Forelimb muscle (tissue), 1 donor: ENCODE measurements around the gene PCDHGB5. TPM values are rescaled to one million over a fixed set of nuclear protein-coding genes. Genes with fewer than 3 reads are reported as not detected.
"Not testable (repeated sequence)": the region's sequence is repeated elsewhere in the genome, so short reads cannot be mapped to it uniquely, and the experiment has no call there.

Source experiments
- DNase-seq: peaks from one replicate; pipeline ENCODE4 v3.0.0-alpha.2; 2013; ENCODE audit warnings: low read depth
- polyA plus RNA-seq: library from polyadenylated mRNA; unstranded; fragments of 120-200 nt; gene quantifications from one replicate; pipeline ENCODE4 v1.2.1, GENCODE V29; 2013; ENCODE audit not compliant: insufficient read length

The PCDHGB5 gene
- polyA plus RNA-seq, 1 donor: 3.1 TPM

DNA sequence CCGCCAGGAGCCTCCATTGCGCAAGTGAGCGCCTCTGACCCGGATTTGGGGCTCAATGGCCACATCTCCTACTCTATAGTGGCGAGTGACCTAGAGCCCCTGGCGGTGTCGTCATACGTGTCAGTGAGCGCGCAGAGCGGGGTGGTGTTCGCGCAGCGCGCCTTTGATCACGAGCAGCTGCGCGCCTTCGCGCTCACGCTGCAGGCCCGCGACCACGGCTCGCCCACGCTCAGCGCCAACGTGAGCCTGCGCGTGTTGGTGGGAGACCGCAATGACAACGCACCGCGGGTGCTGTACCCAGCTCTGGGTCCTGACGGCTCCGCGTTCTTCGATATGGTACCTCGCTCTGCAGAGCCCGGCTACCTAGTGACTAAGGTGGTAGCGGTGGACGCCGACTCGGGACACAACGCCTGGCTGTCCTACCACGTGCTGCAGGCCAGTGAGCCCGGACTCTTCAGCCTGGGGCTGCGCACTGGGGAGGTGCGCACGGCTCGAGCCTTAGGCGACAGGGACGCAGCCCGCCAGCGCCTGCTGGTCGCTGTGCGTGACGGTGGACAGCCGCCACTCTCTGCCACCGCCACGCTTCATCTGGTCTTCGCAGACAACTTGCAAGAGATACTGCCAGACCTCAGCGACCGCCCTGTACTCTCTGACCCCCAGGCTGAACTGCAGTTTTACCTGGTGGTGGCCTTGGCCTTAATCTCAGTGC is 12.0 kb downstream of the PCDHGB5 start:
- DNase-seq: no peak

DNA sequence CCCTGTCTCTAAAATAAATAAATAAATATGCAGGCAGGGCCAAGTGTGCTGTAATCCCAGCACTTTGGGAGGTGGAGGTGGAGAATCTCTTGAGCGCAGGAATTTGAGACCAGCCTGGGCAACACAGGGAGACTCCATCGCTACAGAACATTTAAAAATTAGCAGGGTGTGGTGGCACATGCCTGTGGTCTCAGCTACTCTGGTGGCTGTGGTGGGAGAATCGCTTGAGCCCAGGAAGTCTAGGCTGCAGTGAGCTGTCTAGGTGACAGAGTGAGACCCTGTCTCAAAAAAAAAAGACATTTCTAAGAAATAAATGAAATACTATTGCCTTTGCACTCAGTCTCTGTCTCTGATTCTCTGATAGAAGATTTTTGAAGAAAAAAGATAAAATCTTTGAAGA is 13.8 kb downstream of the PCDHGB5 start:
- DNase-seq: no peak

DNA sequence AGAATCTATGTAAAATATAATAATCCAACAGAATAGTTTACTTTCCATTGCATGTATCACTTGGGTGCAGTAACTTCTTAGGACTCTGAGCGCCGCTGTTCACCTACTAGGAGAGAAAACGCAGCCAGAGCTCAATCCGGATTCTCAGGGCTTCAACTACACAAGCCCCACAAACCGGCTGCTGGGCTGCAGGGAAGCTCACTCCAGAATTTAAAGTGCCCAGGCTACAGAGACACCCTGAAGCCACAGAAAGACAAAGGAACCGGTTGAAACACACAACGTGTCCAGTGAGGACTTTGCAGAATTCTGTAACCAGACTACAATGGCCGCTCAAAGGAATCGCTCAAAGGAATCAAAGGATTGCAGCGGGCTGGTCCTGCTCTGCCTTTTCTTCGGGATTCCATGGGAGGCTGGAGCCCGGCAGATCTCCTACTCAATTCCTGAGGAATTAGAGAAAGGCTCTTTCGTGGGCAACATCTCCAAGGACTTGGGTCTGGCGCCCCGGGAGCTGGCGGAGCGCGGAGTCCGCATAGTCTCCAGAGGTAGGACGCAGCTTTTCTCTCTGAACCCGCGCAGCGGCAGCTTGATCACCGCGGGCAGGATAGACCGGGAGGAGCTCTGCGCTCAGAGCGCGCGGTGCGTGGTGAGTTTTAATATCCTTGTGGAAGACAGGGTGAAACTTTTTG is 15.2 kb downstream of the PCDHGB5 start, which contains the start of gene PCDHGA10:
TSS of gene PCDHGA10 (plus strand) at position 134 of the 686 bp plus-strand sequence. CDS start at position 323, 189 bp downstream.
- no peak for DNase-seq

DNA sequence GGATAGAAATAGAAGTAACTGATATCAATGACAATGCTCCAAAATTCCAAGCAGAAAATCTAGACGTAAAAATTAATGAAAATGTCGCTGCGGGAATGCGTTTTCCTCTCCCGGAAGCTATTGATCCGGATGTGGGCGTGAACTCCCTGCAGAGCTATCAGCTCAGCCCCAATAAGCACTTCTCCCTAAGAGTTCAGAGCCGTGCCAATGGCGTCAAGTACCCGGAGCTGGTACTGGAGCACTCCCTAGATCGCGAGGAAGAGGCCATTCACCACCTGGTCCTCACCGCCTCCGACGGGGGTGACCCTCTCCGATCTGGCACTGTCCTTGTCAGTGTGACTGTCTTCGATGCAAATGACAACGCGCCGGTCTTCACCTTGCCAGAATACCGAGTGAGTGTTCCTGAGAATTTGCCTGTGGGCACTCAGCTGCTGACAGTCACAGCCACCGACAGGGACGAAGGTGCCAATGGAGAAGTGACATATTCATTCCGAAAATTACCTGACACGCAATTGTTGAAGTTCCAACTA is 15.9 kb downstream of the PCDHGB5 start:
- DNase-seq: no peak

DNA sequence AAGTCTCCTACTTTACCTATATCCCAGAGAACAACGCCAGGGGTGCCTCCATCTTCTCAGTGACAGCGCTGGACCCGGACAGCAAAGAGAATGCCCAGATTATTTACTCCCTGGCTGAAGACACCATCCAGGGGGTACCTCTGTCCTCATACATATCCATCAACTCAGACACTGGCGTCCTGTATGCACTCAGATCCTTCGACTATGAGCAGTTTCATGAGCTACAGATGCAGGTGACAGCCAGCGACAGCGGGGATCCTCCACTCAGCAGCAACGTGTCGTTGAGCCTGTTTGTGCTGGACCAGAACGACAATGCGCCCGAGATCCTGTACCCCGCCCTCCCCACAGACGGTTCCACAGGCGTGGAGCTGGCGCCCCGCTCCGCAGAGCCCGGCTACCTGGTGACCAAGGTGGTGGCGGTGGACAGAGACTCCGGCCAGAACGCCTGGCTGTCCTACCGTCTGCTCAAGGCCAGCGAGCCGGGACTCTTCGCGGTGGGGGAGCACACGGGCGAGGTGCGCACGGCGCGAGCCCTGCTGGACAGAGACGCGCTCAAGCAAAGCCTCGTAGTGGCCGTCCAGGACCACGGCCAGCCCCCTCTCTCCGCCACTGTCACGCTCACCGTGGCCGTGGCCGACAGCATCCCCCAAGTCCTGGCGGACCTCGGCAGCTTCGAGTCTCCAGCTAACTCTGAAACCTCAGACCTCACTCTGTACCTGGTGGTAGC is 17.0 kb downstream of the PCDHGB5 start:
- DNase-seq: not testable (repeated sequence)

DNA sequence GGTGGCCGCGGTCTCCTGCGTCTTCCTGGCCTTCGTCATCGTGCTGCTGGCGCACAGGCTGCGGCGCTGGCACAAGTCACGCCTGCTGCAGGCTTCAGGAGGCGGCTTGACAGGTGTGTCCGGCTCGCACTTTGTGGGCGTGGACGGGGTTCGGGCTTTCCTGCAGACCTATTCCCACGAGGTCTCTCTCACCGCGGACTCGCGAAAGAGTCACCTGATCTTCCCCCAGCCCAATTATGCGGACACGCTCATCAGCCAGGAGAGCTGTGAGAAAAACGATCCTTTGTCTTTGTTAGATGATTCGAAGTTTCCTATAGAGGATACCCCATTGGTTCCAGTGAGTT is 17.5 kb downstream of the PCDHGB5 start:
- DNase-seq: not testable (repeated sequence)

DNA sequence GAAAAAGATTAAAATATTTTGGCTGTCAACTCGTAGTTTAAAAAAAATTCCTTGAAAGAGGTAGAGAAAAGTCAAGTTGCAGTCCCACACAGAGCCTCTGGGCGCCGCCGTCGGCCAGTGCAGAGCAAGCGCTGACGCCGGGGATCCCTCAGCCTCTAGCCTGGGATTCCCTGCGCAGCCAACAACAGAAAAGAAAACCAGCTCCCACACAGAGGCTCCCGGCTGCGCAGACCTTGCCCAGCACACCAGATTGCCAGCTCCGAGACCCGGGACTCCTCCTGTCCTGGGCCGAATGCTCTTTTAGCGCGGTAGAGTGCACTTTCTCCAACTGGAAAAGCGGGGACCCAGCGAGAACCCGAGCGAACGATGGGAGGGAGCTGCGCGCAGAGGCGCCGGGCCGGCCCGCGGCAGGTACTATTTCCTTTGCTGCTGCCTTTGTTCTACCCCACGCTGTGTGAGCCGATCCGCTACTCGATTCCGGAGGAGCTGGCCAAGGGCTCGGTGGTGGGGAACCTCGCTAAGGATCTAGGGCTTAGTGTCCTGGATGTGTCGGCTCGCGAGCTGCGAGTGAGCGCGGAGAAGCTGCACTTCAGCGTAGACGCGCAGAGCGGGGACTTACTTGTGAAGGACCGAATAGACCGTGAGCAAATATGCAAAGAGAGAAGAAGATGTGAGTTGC is 19.9 kb downstream of the PCDHGB5 start, which contains the start of gene PCDHGB7:
TSS of gene PCDHGB7 (plus strand) at position 184 of the 679 bp plus-strand sequence. CDS start at position 367, 183 bp downstream.
- DNase-seq: not testable (repeated sequence)

DNA sequence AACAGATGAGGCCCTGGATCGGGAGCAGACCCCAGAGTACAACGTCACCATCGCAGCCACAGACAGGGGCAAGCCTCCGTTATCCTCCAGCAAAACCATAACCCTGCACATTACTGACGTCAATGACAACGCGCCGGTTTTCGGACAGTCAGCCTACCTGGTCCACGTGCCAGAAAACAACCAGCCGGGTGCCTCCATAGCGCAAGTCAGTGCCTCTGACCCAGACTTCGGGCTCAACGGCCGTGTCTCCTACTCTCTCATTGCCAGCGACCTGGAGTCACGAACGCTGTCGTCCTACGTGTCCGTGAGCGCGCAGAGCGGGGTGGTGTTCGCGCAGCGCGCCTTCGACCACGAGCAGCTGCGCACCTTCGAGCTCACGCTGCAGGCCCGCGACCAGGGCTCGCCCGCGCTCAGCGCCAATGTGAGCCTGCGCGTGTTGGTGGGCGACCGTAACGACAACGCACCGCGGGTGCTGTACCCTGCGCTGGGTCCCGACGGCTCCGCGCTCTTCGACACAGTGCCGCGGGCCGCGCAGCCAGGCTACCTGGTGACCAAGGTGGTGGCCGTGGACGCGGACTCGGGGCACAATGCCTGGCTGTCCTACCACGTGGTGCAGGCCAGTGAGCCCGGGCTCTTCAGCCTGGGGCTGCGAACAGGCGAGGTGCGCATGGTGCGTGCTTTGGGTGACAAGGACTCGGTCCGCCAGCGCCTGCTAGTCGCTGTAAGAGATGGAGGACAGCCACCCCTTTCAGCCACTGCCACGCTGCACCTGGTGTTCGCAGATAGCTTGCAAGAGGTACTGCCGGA is 21.5 kb downstream of the PCDHGB5 start:
- no peak for DNase-seq

DNA sequence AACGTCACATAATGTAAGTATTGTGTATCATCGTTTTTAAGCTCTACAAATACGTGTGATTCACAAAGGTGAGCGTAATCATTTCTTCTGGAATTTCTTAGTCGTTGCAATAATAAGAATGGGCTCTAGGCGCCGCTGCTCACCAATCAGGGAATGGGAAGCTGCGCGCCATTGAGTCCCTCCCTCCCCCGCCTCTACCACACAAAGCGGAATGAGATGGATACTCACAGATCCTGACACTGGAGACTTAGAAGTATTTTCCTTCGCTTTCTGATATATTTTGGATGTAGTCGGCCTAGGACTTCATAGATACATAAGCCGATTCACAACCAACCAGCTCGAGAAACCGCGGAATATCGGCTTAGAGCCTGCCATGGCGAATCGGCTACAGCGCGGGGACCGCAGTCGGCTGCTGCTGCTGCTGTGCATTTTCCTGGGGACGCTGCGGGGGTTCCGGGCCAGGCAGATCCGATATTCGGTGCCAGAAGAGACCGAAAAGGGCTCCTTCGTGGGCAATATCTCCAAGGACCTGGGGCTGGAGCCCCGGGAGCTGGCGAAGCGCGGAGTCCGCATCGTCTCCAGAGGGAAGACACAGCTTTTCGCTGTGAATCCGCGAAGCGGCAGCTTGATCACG is 23.2 kb downstream of the PCDHGB5 start, which contains the start of gene PCDHGA11:
TSS of gene PCDHGA11 (plus strand) at position 197 of the 634 bp plus-strand sequence. CDS start at position 374, 177 bp downstream.
- no peak for DNase-seq

DNA sequence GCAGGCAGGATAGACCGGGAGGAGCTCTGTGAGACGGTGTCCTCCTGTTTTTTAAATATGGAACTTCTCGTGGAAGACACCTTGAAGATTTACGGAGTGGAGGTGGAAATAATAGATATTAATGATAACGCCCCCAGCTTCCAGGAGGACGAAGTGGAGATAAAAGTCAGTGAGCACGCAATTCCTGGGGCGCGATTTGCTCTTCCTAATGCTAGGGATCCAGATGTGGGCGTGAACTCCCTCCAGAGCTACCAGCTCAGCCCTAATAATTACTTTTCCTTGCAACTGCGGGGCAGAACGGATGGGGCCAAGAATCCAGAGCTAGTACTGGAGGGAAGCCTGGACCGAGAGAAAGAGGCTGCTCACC is 23.7 kb downstream of the PCDHGB5 start:
- DNase-seq: no peak

DNA sequence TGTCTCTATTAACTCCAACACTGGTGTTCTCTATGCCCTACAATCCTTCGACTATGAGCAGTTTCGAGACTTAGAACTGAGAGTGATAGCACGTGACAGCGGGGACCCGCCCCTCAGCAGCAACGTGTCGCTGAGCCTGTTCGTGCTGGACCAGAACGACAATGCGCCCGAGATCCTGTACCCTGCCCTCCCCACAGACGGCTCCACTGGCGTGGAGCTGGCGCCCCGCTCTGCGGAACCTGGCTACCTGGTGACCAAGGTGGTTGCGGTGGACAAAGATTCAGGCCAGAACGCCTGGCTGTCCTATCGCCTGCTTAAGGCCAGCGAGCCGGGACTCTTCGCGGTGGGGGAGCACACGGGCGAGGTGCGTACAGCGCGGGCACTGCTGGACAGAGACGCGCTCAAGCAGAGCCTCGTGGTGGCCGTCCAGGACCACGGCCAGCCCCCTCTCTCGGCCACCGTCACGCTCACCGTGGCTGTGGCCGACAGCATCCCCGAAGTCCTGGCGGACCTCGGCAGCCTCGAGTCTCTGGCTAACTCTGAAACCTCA is 25.1 kb downstream of the PCDHGB5 start:
- no peak for DNase-seq

DNA sequence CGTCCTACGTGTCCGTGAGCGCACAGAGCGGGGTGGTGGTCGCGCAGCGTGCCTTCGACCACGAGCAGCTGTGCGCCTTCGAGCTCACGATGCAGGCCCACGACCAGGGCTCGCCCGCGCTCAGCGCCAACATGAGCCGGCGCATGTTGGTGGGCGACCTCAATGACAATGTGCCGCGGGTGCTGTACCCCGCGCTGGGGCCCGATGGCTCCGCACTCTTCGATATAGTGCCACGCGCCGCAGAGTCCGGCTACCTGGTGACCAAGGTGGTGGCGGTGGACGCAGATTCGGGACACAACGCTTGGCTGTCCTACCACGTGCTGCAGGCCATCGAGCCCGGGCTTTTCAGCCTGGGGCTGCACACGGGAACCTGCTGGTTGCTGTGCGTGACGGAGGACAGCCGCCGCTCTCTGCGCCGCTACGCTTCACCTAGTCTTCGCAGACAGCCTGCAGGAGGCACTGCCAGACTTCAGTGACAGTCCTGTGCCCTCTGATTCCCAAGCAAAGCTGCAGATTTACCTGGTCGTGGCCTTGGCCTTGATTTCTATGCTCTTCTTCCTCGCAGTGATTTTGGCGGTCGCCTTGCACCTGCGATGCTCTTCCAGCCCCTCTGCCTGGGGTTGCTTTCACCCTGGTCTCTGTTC is 30.2 kb downstream of the PCDHGB5 start:
- DNase-seq: no peak

DNA sequence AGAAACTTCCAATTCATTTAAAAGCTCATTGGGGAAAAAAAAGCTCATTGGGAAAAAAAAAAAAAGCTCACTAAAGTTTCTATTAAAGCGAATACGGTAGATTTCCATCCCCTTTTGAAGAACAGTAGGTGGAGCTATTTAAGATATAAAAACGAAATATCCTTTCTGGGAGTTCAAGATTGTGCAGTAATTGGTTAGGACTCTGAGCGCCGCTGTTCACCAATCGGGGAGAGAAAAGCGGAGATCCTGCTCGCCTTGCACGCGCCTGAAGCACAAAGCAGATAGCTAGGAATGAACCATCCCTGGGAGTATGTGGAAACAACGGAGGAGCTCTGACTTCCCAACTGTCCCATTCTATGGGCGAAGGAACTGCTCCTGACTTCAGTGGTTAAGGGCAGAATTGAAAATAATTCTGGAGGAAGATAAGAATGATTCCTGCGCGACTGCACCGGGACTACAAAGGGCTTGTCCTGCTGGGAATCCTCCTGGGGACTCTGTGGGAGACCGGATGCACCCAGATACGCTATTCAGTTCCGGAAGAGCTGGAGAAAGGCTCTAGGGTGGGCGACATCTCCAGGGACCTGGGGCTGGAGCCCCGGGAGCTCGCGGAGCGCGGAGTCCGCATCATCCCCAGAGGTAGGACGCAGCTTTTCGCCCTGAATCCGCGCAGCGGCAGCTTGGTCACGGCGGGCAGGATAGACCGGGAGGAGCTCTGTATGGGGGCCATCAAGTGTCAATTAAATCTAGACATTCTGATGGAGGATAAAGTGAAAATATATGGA is 32.8 kb downstream of the PCDHGB5 start, which contains the start of gene PCDHGA12:
TSS of gene PCDHGA12 (plus strand) at position 176 of the 782 bp plus-strand sequence. CDS start at position 429, 253 bp downstream.
- no peak for DNase-seq

DNA sequence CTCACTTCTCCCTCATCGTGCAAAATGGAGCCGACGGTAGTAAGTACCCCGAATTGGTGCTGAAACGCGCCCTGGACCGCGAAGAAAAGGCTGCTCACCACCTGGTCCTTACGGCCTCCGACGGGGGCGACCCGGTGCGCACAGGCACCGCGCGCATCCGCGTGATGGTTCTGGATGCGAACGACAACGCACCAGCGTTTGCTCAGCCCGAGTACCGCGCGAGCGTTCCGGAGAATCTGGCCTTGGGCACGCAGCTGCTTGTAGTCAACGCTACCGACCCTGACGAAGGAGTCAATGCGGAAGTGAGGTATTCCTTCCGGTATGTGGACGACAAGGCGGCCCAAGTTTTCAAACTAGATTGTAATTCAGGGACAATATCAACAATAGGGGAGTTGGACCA is 33.5 kb downstream of the PCDHGB5 start:
- no peak for DNase-seq

DNA sequence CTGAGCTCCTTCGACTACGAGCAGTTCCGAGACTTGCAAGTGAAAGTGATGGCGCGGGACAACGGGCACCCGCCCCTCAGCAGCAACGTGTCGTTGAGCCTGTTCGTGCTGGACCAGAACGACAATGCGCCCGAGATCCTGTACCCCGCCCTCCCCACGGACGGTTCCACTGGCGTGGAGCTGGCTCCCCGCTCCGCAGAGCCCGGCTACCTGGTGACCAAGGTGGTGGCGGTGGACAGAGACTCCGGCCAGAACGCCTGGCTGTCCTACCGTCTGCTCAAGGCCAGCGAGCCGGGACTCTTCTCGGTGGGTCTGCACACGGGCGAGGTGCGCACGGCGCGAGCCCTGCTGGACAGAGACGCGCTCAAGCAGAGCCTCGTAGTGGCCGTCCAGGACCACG is 34.6 kb downstream of the PCDHGB5 start:
- DNase-seq: not testable (repeated sequence)

DNA sequence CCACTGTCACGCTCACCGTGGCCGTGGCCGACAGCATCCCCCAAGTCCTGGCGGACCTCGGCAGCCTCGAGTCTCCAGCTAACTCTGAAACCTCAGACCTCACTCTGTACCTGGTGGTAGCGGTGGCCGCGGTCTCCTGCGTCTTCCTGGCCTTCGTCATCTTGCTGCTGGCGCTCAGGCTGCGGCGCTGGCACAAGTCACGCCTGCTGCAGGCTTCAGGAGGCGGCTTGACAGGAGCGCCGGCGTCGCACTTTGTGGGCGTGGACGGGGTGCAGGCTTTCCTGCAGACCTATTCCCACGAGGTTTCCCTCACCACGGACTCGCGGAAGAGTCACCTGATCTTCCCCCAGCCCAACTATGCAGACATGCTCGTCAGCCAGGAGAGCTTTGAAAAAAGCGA is 35.0 kb downstream of the PCDHGB5 start:
- not testable (repeated sequence) for DNase-seq

DNA sequence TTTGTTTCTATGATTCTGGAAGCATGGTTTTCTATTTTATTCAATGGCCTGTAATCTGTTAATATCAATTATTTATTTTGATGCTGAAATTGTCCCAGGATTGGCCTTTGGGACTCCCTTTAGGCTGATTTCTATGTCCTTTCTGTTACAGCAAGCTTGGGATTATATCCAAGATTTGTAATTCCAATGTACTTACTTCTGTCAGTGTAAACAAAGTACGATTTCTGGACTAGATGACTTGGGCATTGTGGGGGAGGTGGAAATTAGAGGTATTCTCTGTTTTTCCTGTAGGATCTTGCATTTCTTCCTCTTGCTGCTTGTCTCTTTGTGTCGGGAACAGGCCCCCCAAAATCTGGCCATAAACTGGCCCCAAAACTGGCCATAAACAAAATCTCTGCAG is 36.3 kb downstream of the PCDHGB5 start:
- no peak for DNase-seq

DNA sequence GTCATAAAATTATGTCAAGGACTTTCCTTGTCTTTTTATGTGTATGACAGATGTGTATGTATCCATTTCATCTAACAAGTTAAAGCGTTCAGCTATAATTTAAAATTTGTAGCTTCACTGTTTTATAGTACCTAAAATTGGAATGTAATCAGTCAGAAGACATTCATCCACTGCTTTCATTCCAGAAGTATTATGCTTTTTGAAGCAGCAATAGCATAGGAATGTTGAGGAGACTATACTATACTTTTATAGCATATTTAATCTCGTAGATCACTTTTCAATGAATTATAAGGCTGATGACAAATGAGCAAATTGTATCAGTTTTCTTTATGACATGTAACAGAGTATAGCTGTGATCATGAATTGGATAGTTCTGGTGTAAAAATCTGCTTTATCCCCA is 39.5 kb downstream of the PCDHGB5 start:
- DNase-seq: no peak
